Spinal cord (tissue), 10 donors: ENCODE measurements around the gene KRTAP4-2. TPM values are rescaled to one million over a fixed set of nuclear protein-coding genes. Genes with fewer than 3 reads are reported as not detected.
"Not testable (repeated sequence)": the region's sequence is repeated elsewhere in the genome, so short reads cannot be mapped to it uniquely, and the experiment has no call there.

Source experiments
- DNase-seq, 6 donors: peaks; one replicate each; pipeline versions ENCODE4 v3.0.0 to v3.0.0-alpha.2; 2013 to 2015; ENCODE audit warnings: low spot score in 6 of 6, low read depth in 4 of 6
- H3K27ac ChIP-seq: one replicate; pipeline ENCODE4 v1.5.1; 2013; ENCODE audit warnings: low read depth, low read length, control low read depth
- H3K27me3 ChIP-seq: one replicate; pipeline ENCODE4 v1.6.1; 2013; ENCODE audit warnings: low read length; ENCODE audit not compliant: control insufficient read depth, insufficient read depth
- H3K36me3 ChIP-seq: one replicate; pipeline ENCODE4 v1.6.1; 2013; ENCODE audit warnings: low read length; ENCODE audit not compliant: control insufficient read depth, insufficient read depth
- H3K4me1 ChIP-seq: one replicate; pipeline ENCODE4 v1.6.1; 2013; ENCODE audit warnings: low read length; ENCODE audit not compliant: control insufficient read depth, insufficient read depth
- H3K4me3 ChIP-seq: one replicate; pipeline ENCODE4 v1.5.1; 2013; ENCODE audit warnings: low read depth, low read length, control low read depth
- H3K9me3 ChIP-seq: one replicate; pipeline ENCODE4 v1.6.1; 2013; ENCODE audit warnings: low read length; ENCODE audit not compliant: control insufficient read depth, insufficient read depth
- WGBS: methylation state at CpG from one replicate; pipeline ENCODE4 v1.1.5; 2013; ENCODE audit warnings: missing lambda C conversion rate; ENCODE audit not compliant: insufficient coverage; 5-methylcytosine and 5-hydroxymethylcytosine counted together
- polyA plus RNA-seq, 2 donors: library from polyadenylated mRNA; unstranded; fragments of 120-200 nt; gene quantifications; one replicate each; pipeline ENCODE4 v1.2.1, GENCODE V29; 2013; ENCODE audit not compliant: insufficient read length in 2 of 2
- total RNA-seq, 2 donors: library from RNA; depleted of rRNA in 1 of 2; stranded (reverse); fragments of 120-200 nt in 1 of 2; fragments of >200 nt in 1 of 2; gene quantifications; one replicate each; pipeline versions ENCODE4 v1.2.3 to v1.2.4, GENCODE V29; 2013 to 2014
- donor health status: healthy.

Gene KRTAP4-2
- total and polyA plus RNA-seq, 4 donors, result not detected

- 84% methylated on average over 3 of the region's 3 CpGs for WGBS
- no peak for DNase-seq
- Histone ChIP-seq H3K4me1 (no peaks in the 10 kb centered on the region), H3K9me3 (no peaks in the 10 kb centered on the region), H3K36me3 (no peaks in the 10 kb centered on the region), H3K27me3 (no peaks in the 10 kb centered on the region), H3K4me3 (no peak overlapping the region), H3K27ac (no peak overlapping the region)
These were observed 12.3 kb upstream of the KRTAP4-2 start for GRCh38 chr17:41190328-41190727.

- not testable (repeated sequence) for H3K9me3 ChIP-seq, H3K36me3 ChIP-seq, H3K4me1 ChIP-seq, H3K27ac ChIP-seq, H3K4me3 ChIP-seq, DNase-seq, H3K27me3 ChIP-seq
- WGBS, result 71% methylated on average over 1 of the region's 1 CpG
These were observed 11.9 kb upstream of the KRTAP4-2 start, which contains the start of gene KRTAP9-1 for GRCh38 chr17:41189837-41190318. KRTAP9-1 (plus strand) TSS chr17:41189887; CDS start chr17:41189887, 0 bp downstream.

GRCh38 chr17:41186872-41187271 lies 8.9 kb upstream of the KRTAP4-2 start:
- Histone ChIP-seq H3K9me3 (no peaks in the 10 kb centered on the region), H3K27me3 (no peaks in the 10 kb centered on the region), H3K4me1 (no peaks in the 10 kb centered on the region), H3K4me3 (no peak overlapping the region), H3K27ac (no peak overlapping the region), H3K36me3 (no peaks in the 10 kb centered on the region)
- WGBS, result 68% methylated on average over 2 of the region's 2 CpGs
- no peak for DNase-seq

GRCh38 chr17:41185001-41185400 lies 7.0 kb upstream of the KRTAP4-2 start:
- Histone ChIP-seq H3K4me1 (no peaks in the 10 kb centered on the region), H3K36me3 (no peaks in the 10 kb centered on the region), H3K4me3 (no peak overlapping the region), H3K9me3 (no peaks in the 10 kb centered on the region), H3K27me3 (no peaks in the 10 kb centered on the region), H3K27ac (no peak overlapping the region)
- 100% methylated on average over 1 of the region's 1 CpG for WGBS
- DNase-seq, result no peak

GRCh38 chr17:41184480-41184961 lies 6.5 kb upstream of the KRTAP4-2 start, which contains the start of gene KRTAP4-1:
KRTAP4-1 (minus strand) TSS chr17:41184911; CDS start chr17:41184854, 57 bp downstream.
- H3K4me3 ChIP-seq, result no peak within 1 kb of the TSS
- H3K27ac ChIP-seq, result no peak within 1 kb of the TSS
- H3K9me3 ChIP-seq, result no peaks in the 10 kb centered on the region
- no peak for DNase-seq
- no peaks in the 10 kb centered on the region for H3K4me1 ChIP-seq
- 74% methylated on average over 7 of the region's 9 CpGs for WGBS
- H3K27me3 ChIP-seq, result no peaks in the 10 kb centered on the region
- H3K36me3 ChIP-seq, result no peaks in the 10 kb centered on the region

GRCh38 chr17:41178843-41179616 lies 1.0 kb upstream of the KRTAP4-2 start:
- no peak for DNase-seq
- WGBS, result 80% methylated on average over 1 of the region's 1 CpG
- Histone ChIP-seq H3K36me3 (no peaks in the 10 kb centered on the region), H3K27ac (no peak overlapping the region), H3K27me3 (no peaks in the 10 kb centered on the region), H3K4me1 (no peaks in the 10 kb centered on the region), H3K9me3 (no peaks in the 10 kb centered on the region), H3K4me3 (no peak overlapping the region)

- DNase-seq, result no peak
- Histone ChIP-seq H3K9me3 (no peaks in the 10 kb centered on the region), H3K36me3 (no peaks in the 10 kb centered on the region), H3K4me3 (no peak overlapping the region), H3K27ac (no peak overlapping the region), H3K27me3 (no peaks in the 10 kb centered on the region), H3K4me1 (no peaks in the 10 kb centered on the region)
- no CpG with 5 or more reads among the region's 3 CpGs for WGBS
These were observed 320 bp upstream of the KRTAP4-2 start for GRCh38 chr17:41178341-41178740.

GRCh38 chr17:41176744-41177387 lies 1.2 kb downstream of the KRTAP4-2 start:
- Histone ChIP-seq H3K9me3 (no peaks in the 10 kb centered on the region), H3K27me3 (no peaks in the 10 kb centered on the region), H3K27ac (no peak overlapping the region), H3K4me1 (no peaks in the 10 kb centered on the region), H3K4me3 (no peak overlapping the region), H3K36me3 (no peaks in the 10 kb centered on the region)
- 73% methylated on average over 2 of the region's 3 CpGs for WGBS
- DNase-seq, result no peak

GRCh38 chr17:41171886-41172285 lies 6.1 kb downstream of the KRTAP4-2 start:
- no peak for DNase-seq
- no peaks in the 10 kb centered on the region for H3K36me3 ChIP-seq
- no peaks in the 10 kb centered on the region for H3K4me1 ChIP-seq
- H3K27ac ChIP-seq, result no peak overlapping the region
- WGBS, result no CpG with 5 or more reads among the region's 2 CpGs
- H3K9me3 ChIP-seq, result no peaks in the 10 kb centered on the region
- H3K27me3 ChIP-seq, result no peaks in the 10 kb centered on the region
- H3K4me3 ChIP-seq, result no peak overlapping the region
